ENCODE data around the gene EFNA1. TPM values are rescaled to one million over a fixed set of nuclear protein-coding genes. Genes with fewer than 3 reads are reported as not detected.
A peak's percentile ranks its signal among the peaks of the same experiment; 100 is the strongest.

Gene EFNA1
- total and polyA plus RNA-seq, 2 of the 8 experiments (the other 6 are each of a cell fraction or from before 2014, with no cell fraction given), result 4.9 to 14.6 TPM

DNA sequence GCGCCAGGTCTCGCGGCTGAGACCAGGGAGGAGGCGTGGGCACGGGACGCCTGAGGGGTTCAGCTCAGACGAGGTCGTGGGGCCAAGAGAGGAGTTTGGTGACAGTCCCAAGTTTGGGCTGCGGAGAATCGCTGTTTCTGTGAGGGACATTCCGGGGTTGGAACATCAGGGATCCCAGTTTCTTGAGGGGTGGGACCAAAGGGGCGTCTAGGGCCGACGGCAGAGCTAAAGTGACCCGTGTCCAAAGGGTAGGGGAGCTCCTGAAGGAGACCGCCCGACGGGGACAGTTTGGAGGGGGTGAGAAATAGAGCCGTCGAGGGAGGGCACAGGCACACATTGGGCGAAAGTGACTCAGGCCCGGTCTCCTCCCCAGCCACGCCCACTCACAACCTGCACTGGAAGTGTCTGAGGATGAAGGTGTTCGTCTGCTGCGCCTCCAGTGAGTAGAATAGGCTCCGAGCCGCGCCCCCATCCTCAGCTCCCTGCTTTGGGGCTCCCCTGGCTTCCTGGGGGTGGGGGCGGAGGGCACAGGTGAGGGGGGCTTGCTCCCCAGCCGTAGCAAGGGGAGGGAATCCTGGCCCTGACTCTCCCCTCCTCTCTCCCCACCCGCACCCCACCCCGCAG lies 42.1 kb upstream of the EFNA1 start:
- H4K8ac ChIP-seq (ENCODE audit: extremely low read depth, insufficient read depth, low read length), result no peak overlapping the region; the same call in 1 of the 2 replicates
- H3K9me3 ChIP-seq (ENCODE audit: insufficient read depth in 2 of 2, low read depth in 1 of 2, low read length in 1 of 2), result no peaks in the 10 kb centered on the region
- peak overlapping the region in 1 of 4 experiments; percentile 45; a peak in 2 of 7 replicates for H3K9ac ChIP-seq (replicated peaks in 1 of 4; ENCODE audit: extremely low read depth in 1 of 4, low read depth in 3 of 4, low read length in 3 of 4)
- H3K79me1 ChIP-seq (ENCODE audit: low read depth, low read length), result no peaks in the 10 kb centered on the region
- H4K20me1 ChIP-seq (replicated peaks in 1 of 2; ENCODE audit: control insufficient read depth in 1 of 2, insufficient read depth in 2 of 2, low read length in 2 of 2), result peaks cover 0 to 12% of the 10 kb centered on the region in 2 experiments
- H3K36me3 ChIP-seq (ENCODE audit: control insufficient read depth in 2 of 4, insufficient read depth in 4 of 4, low read length in 3 of 4), result no peaks in the 10 kb centered on the region
- H3K4me1 ChIP-seq (replicated peaks in 1 of 4; ENCODE audit: control insufficient read depth in 3 of 4, insufficient read depth in 4 of 4, low read length in 3 of 4), result peaks cover 0 to 45% (median 23%) of the 10 kb centered on the region in 4 experiments; a peak in 6 of 7 replicates
- H3K18ac ChIP-seq (ENCODE audit: extremely low read depth, low read length), result peak overlapping the region; percentile 6
- H2BK120ac ChIP-seq (replicated peaks; ENCODE audit: low read depth, low read length), result no peak overlapping the region
- ChIA-PET POLR2A (ENCODE audit: partially characterized antibody) (interaction anchor here (0.8 to 2.3 kb wide), 9 partner anchors 14 to 120 kb away, joined by 3 to 13 read pairs (median 4); partner anchors contain the start of genes EFNA4 and SLC50A1), CTCF (ENCODE audit: partially characterized antibody) (interaction anchor here (0.6 to 5.5 kb wide), 56 partner anchors 10 to 545 kb away, joined by 3 to 169 read pairs (median 4); partner anchors contain the start of genes ADAM15, EFNA1, EFNA4 and KRTCAP2)
- DNase-seq (ENCODE audit: low read depth in 1 of 2, low spot score in 2 of 2), result peak in 1 of 2 experiments; percentile 77
- H3K23me2 ChIP-seq (ENCODE audit: low read depth, low read length), result peaks cover 9% of the 10 kb centered on the region; the same call in 1 of the 2 replicates
- no peak overlapping the region for H3K4ac ChIP-seq (replicated peaks; ENCODE audit: insufficient read length, low read depth, low read length)
- H3K27ac ChIP-seq (ENCODE audit: low read depth, low read length), result no peak overlapping the region
- no peaks in the 10 kb centered on the region for H3K79me2 ChIP-seq (ENCODE audit: control insufficient read depth in 1 of 2, insufficient read depth in 2 of 2, low read length in 2 of 2)
- H2AFZ ChIP-seq (ENCODE audit: low read length), result peak overlapping the region; percentile 46; the same call in 1 of the 2 replicates
- peak overlapping the region; percentile 84 for H2BK5ac ChIP-seq (ENCODE audit: low read depth, low read length)
- peak; percentile 22 for TF ChIP-seq KDM4A (IDR thresholded peaks at IDR 0.05; ENCODE audit: low read depth, low read length, severe bottlenecking)
- no peak for TF ChIP-seq TEAD4 (IDR thresholded peaks at IDR 0.05; ENCODE audit: low read depth, low read length)
- TF ChIP-seq, protein P1, sequence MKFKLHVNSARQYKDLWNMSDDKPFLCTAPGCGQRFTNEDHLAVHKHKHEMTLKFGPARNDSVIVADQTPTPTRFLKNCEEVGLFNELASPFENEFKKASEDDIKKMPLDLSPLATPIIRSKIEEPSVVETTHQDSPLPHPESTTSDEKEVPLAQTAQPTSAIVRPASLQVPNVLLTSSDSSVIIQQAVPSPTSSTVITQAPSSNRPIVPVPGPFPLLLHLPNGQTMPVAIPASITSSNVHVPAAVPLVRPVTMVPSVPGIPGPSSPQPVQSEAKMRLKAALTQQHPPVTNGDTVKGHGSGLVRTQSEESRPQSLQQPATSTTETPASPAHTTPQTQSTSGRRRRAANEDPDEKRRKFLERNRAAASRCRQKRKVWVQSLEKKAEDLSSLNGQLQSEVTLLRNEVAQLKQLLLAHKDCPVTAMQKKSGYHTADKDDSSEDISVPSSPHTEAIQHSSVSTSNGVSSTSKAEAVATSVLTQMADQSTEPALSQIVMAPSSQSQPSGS (IDR thresholded peaks at IDR 0.05; ENCODE audit: low read length), result no peak
- TF ChIP-seq JUN (IDR thresholded peaks at IDR 0.05; ENCODE audit: low read depth, low read length), result no peak
- peaks cover 34 to 40% (median 36%) of the 10 kb centered on the region in 4 experiments for H3K27me3 ChIP-seq (replicated peaks in 1 of 4; ENCODE audit: control insufficient read depth in 3 of 4, extremely low read depth in 1 of 4, insufficient read depth in 3 of 4, low read length in 3 of 4)
- FAIRE-seq, result no peak
- H3K23ac ChIP-seq (ENCODE audit: insufficient read length), result no peak overlapping the region
- no peak overlapping the region for H4K91ac ChIP-seq (replicated peaks; ENCODE audit: insufficient read length, low read length)
- peak overlapping the region; percentile 59 to 81 (median 77) for H3K4me3 ChIP-seq (ENCODE audit: extremely low read depth in 1 of 4, insufficient read depth in 2 of 4, low read depth in 3 of 4, low read length in 4 of 4)
- H2BK12ac ChIP-seq (ENCODE audit: low read depth, low read length), result peak overlapping the region; percentile 33; the same call in 1 of the 2 replicates
- H2BK15ac ChIP-seq (ENCODE audit: low read length), result no peak overlapping the region
- H2BK20ac ChIP-seq (ENCODE audit: low read length), result no peak overlapping the region
- 5% methylated on average over 23 of the region's 32 CpGs; no CpG with 5 or more reads in 1 of the 2 experiments for WGBS, 2 experiments (ENCODE audit: extremely low coverage in 1 of 2, insufficient coverage in 1 of 2, insufficient read length in 1 of 2, insufficient replicate concordance in 2 of 2, low coverage in 1 of 2, low lambda C conversion rate in 2 of 2, missing lambda C conversion rate in 1 of 2)
- no peak overlapping the region for H4K5ac ChIP-seq (ENCODE audit: insufficient read length, low read depth, low read length)
- H3K14ac ChIP-seq (ENCODE audit: insufficient read length), result no peak overlapping the region
- no peak overlapping the region for H2AK5ac ChIP-seq (ENCODE audit: low read depth, low read length)
- H3K56ac ChIP-seq (replicated peaks; ENCODE audit: insufficient read length, low read depth, low read length), result no peak overlapping the region
- peak overlapping the region; percentile 95 to 96 for H3K4me2 ChIP-seq (ENCODE audit: insufficient read depth in 1 of 2, low read depth in 2 of 2, low read length in 2 of 2)

Data from H1 (cell line).